IMR-90 (cell line): ENCODE data around the gene H1-8. TPM values are rescaled to one million over a fixed set of nuclear protein-coding genes. Genes with fewer than 3 reads are reported as not detected.

Source experiments
- ATAC-seq: fragments of 200-7000 bp; cut with Tn5 transposase; 2 replicates; pipeline ENCODE4 v1.9.1; 2020; ENCODE audit warnings: low read depth, mild to moderate bottlenecking, moderate library complexity
- BruUV-seq: library from RNA; stranded (reverse); fragments of 400-500 nt; replicated peaks from 2 replicates; lab custom pipeline; 2021; lab: Mats Ljungman, UMichigan
- CTCF ChIA-PET: fragments of 300-600 bp; formaldehyde crosslinking; extraction: SDS; loops from one replicate; lab custom pipeline; 2021; ENCODE audit warnings: antibody characterized with exemption; lab: Yijun Ruan, JAX
- POLR2A ChIA-PET: fragments of 300-600 bp; sonication (Branson Sonifier 250); formaldehyde crosslinking; loops from one replicate; lab custom pipeline; 2022; ENCODE audit warnings: antibody characterized with exemption; ENCODE audit not compliant: unreplicated experiment; lab: Charles Lee
- DNase-seq: peaks from one replicate; pipeline ENCODE4 v3.0.0; 2013
- H2AFZ ChIP-seq: replicated peaks from 2 replicates; pipeline ENCODE3; 2013; ENCODE audit warnings: low read length, mild to moderate bottlenecking; ENCODE audit not compliant: poor library complexity
- H2AK5ac ChIP-seq: 2 replicates; pipeline ENCODE4 v1.6.1; 2013; ENCODE audit warnings: low read depth, low read length, inconsistent platforms
- H2AK9ac ChIP-seq: replicated peaks from 2 replicates; pipeline ENCODE3; 2013; ENCODE audit warnings: mild to moderate bottlenecking, low read depth, low read length, moderate library complexity; ENCODE audit not compliant: poor library complexity
- H2BK120ac ChIP-seq: 2 replicates; pipeline ENCODE4 v1.6.1; 2013; ENCODE audit warnings: low read depth, low read length, inconsistent platforms
- H2BK15ac ChIP-seq: 3 replicates; pipeline ENCODE4 v1.6.1; 2013; ENCODE audit warnings: low read depth, low read length, inconsistent platforms
- H2BK20ac ChIP-seq: 2 replicates; pipeline ENCODE4 v1.6.1; 2013; ENCODE audit warnings: low read depth, mild to moderate bottlenecking, inconsistent platforms, low read length, moderate library complexity
- H2BK5ac ChIP-seq: 2 replicates; pipeline ENCODE4 v1.6.1; 2013; ENCODE audit warnings: mild to moderate bottlenecking, low read depth, low read length, inconsistent platforms; ENCODE audit not compliant: poor library complexity, severe bottlenecking
- H3K14ac ChIP-seq: replicated peaks from 2 replicates; pipeline ENCODE4 v1.6.1; 2013; ENCODE audit warnings: low read depth, low read length, inconsistent platforms
- H3K18ac ChIP-seq: 2 replicates; pipeline ENCODE4 v1.6.1; 2013; ENCODE audit warnings: low read depth, low read length, control low read depth
- H3K23ac ChIP-seq: 2 replicates; pipeline ENCODE4 v1.6.1; 2013; ENCODE audit warnings: low read depth, low read length, inconsistent platforms
- H3K27ac ChIP-seq: 2 replicates; pipeline ENCODE4 v1.5.1; 2013; ENCODE audit warnings: mild to moderate bottlenecking, control low read depth, low read length; ENCODE audit not compliant: insufficient read depth
- H3K27me3 ChIP-seq: 2 replicates; pipeline ENCODE4 v1.6.1; 2013; ENCODE audit warnings: low read length; ENCODE audit not compliant: control insufficient read depth, insufficient read depth
- H3K36me3 ChIP-seq: 2 replicates; pipeline ENCODE4 v1.6.1; 2013; ENCODE audit warnings: low read length, mixed read lengths; ENCODE audit not compliant: control insufficient read depth, insufficient read depth
- H3K4ac ChIP-seq: 2 replicates; pipeline ENCODE4 v1.6.1; 2013; ENCODE audit warnings: low read depth, low read length, inconsistent platforms
- H3K4me1 ChIP-seq: 2 replicates; pipeline ENCODE4 v1.6.1; 2013; ENCODE audit warnings: low read length, mixed read lengths; ENCODE audit not compliant: control insufficient read depth, insufficient read depth
- H3K4me2 ChIP-seq: 2 replicates; pipeline ENCODE4 v1.6.1; 2013; ENCODE audit warnings: low read depth, mild to moderate bottlenecking, control low read depth, low read length, moderate library complexity
- H3K4me3 ChIP-seq: 2 replicates; pipeline ENCODE4 v1.5.1; 2013; ENCODE audit warnings: low read depth, mild to moderate bottlenecking, control low read depth, low read length, moderate library complexity; ENCODE audit not compliant: insufficient read depth
- H3K56ac ChIP-seq: 2 replicates; pipeline ENCODE4 v1.6.1; 2013; ENCODE audit warnings: low read length, inconsistent platforms; ENCODE audit not compliant: insufficient read depth; ENCODE audit errors: extremely low read depth
- H3K79me1 ChIP-seq, 2 experiments: 2 replicates each; pipeline ENCODE4 v1.6.1; 2013; ENCODE audit warnings: low read length in 2 of 2, inconsistent platforms in 1 of 2, low read depth in 1 of 2
- H3K9ac ChIP-seq: 2 replicates; pipeline ENCODE4 v1.6.1; 2013; ENCODE audit warnings: low read depth, low read length, control low read depth
- H3K9me1 ChIP-seq: 2 replicates; pipeline ENCODE4 v1.6.1; 2013; ENCODE audit warnings: low read length, inconsistent platforms; ENCODE audit not compliant: insufficient read depth
- H3K9me3 ChIP-seq: 2 replicates; pipeline ENCODE4 v1.6.1; 2013; ENCODE audit warnings: low read length; ENCODE audit not compliant: control insufficient read depth, insufficient read depth
- H4K20me1 ChIP-seq: 2 replicates; pipeline ENCODE4 v1.6.1; 2013; ENCODE audit warnings: low read length, inconsistent platforms; ENCODE audit not compliant: insufficient read depth
- H4K5ac ChIP-seq: 2 replicates; pipeline ENCODE4 v1.6.1; 2013; ENCODE audit warnings: mild to moderate bottlenecking, low read depth, low read length, control low read depth
- H4K8ac ChIP-seq, 2 experiments: 2 replicates each; pipeline ENCODE4 v1.6.1; 2013; ENCODE audit warnings: low read depth in 2 of 2, low read length in 2 of 2, control low read depth in 1 of 2, inconsistent platforms in 1 of 2
- H4K91ac ChIP-seq: 2 replicates; pipeline ENCODE4 v1.6.1; 2013; ENCODE audit warnings: low read depth, low read length, inconsistent platforms; ENCODE audit not compliant: insufficient read depth
- BHLHE40 ChIP-seq: fragments of 150-350 bp; IDR thresholded peaks from 2 replicates; pipeline ENCODE4 v1.6.1; 2016; ENCODE audit warnings: mild to moderate bottlenecking, low read depth, low read length
- CHD1 ChIP-seq: IDR thresholded peaks from 2 replicates; pipeline ENCODE4 v1.6.1; 2012; ENCODE audit warnings: low read depth, low read length, improper control_type of control experiment
- FOS ChIP-seq: fragments of 150-350 bp; IDR thresholded peaks from 2 replicates; pipeline ENCODE4 v1.6.1; 2016; ENCODE audit warnings: low read depth, low read length
- MAFK ChIP-seq: IDR thresholded peaks from 2 replicates; pipeline ENCODE4 v1.6.1; 2012; ENCODE audit warnings: low read depth, low read length, improper control_type of control experiment
- MXI1 ChIP-seq: IDR thresholded peaks from 2 replicates; pipeline ENCODE4 v1.6.1; 2012; ENCODE audit warnings: low read depth, mild to moderate bottlenecking, low read length, moderate library complexity, borderline replicate concordance
- NFE2L2 ChIP-seq: fragments of 150-350 bp; IDR thresholded peaks from 2 replicates; pipeline ENCODE4 v1.6.1; 2016; ENCODE audit warnings: low read depth, mild to moderate bottlenecking, low read length
- RFX5 ChIP-seq: IDR thresholded peaks from 2 replicates; pipeline ENCODE4 v1.8.0; 2012; ENCODE audit warnings: low read depth, mild to moderate bottlenecking, low read length, moderate library complexity
- SMC3 ChIP-seq: fragments of 150-350 bp; IDR thresholded peaks from 2 replicates; pipeline ENCODE4 v1.6.1; 2016; ENCODE audit warnings: low read depth, mild to moderate bottlenecking, antibody characterized with exemption, low read length, moderate library complexity
- whole genome bisulfite sequencing, 2 experiments: methylation state at CpG; one replicate each; pipeline versions ENCODE4 v1.1.5 to v1.1.7; 2013; ENCODE audit warnings: missing lambda C conversion rate in 2 of 2; ENCODE audit not compliant: insufficient read length in 1 of 2; ENCODE audit errors: extremely low coverage in 2 of 2; 5-methylcytosine and 5-hydroxymethylcytosine counted together
- dilution Hi-C: fragments of 300-500 bp; cut with HindIII; formaldehyde crosslinking; loops from one replicate; pipeline ENCODE4 v1.14.3; 2018; ENCODE audit warnings: low sequenced_read_pairs; ENCODE audit not compliant: unreplicated experiment
- in situ Hi-C: fragments of 300-500 bp; cut with MboI; formaldehyde crosslinking; loops from 3 replicates; pipeline ENCODE4 v1.14.3; 2019; ENCODE audit warnings: low sequenced_read_pairs, inconsistent platforms, mixed read lengths
- intact Hi-C: fragments of 100-400 bp; cut with micrococcal nuclease; formaldehyde crosslinking; loops from 2 replicates; pipeline ENCODE4 v1.10.0; 2022
- polyA plus RNA-seq, 3 experiments: library from polyadenylated mRNA; depleted of rRNA; stranded (reverse); fragments of >200 nt; gene quantifications; 2 replicates each; pipeline ENCODE4 v1.2.3, GENCODE V29; 2012; ENCODE audit warnings: low replicate concordance in 1 of 3
- total RNA-seq: library from RNA; depleted of rRNA; stranded (reverse); fragments of >200 nt; gene quantifications from 2 replicates; pipeline ENCODE4 v1.2.3, GENCODE V29; 2012
- TF ChIP-seq, protein P1 (sequence below): fragments of 150-350 bp; IDR thresholded peaks from 2 replicates; pipeline ENCODE4 v1.6.1; 2016; ENCODE audit warnings: low read depth, mild to moderate bottlenecking, low read length, moderate library complexity, borderline replicate concordance
- TF ChIP-seq, protein P2 (sequence below): conservative IDR thresholded peaks from 2 replicates; pipeline ENCODE4 v1.5.1; 2012; ENCODE audit warnings: mild to moderate bottlenecking, low read depth, low read length, improper control_type of control experiment
- TF ChIP-seq, protein P3 (sequence below): fragments of 150-350 bp; IDR thresholded peaks from 2 replicates; pipeline ENCODE4 v1.6.1; 2017; ENCODE audit warnings: mild to moderate bottlenecking, antibody characterized with exemption, low read length, low read depth

H1-8 gene
- total and polyA plus RNA-seq, 2 of the 4 experiments (the other 2 are of a cell fraction), result not detected

GRCh38 chr3:129506231-129506742, 36.7 kb upstream of the H1-8 start:
- H4K20me1 ChIP-seq, result no peaks in the 10 kb centered on the region
- H2BK20ac ChIP-seq, result no peak overlapping the region
- H3K27ac ChIP-seq, result no peak overlapping the region
- ChIA-PET POLR2A (no interaction called here), CTCF (no interaction called here)
- no peak overlapping the region for H3K56ac ChIP-seq
- no peak overlapping the region for H2BK5ac ChIP-seq
- H4K8ac ChIP-seq, result no peak overlapping the region
- peaks cover 4% of the 10 kb centered on the region for H3K36me3 ChIP-seq
- H2AK5ac ChIP-seq, result no peak overlapping the region
- H3K9me3 ChIP-seq, result no peaks in the 10 kb centered on the region
- no peak overlapping the region for H4K5ac ChIP-seq
- H3K9me1 ChIP-seq, result peaks cover 8% of the 10 kb centered on the region; the same call in 1 of the 2 replicates
- BruUV-seq, result no TSS peak
- H3K14ac ChIP-seq, result no peak overlapping the region
- ATAC-seq, result no peak
- H3K4me2 ChIP-seq, result no peak overlapping the region
- H3K4me1 ChIP-seq, result no peaks in the 10 kb centered on the region
- 92% methylated on average over 5 of the region's 9 CpGs; no CpG with 5 or more reads in 1 of the 2 experiments for WGBS, 2 experiments
- H3K23ac ChIP-seq, result no peak overlapping the region
- H3K27me3 ChIP-seq, result no peaks in the 10 kb centered on the region
- H3K4ac ChIP-seq, result no peak overlapping the region
- TF ChIP-seq MXI1 (no peak), FOS (no peak), RFX5 (no peak), SMC3 (no peak), BHLHE40 (no peak), NFE2L2 (no peak), MAFK (no peak), CHD1 (no peak)
- TF ChIP-seq, protein P1, sequence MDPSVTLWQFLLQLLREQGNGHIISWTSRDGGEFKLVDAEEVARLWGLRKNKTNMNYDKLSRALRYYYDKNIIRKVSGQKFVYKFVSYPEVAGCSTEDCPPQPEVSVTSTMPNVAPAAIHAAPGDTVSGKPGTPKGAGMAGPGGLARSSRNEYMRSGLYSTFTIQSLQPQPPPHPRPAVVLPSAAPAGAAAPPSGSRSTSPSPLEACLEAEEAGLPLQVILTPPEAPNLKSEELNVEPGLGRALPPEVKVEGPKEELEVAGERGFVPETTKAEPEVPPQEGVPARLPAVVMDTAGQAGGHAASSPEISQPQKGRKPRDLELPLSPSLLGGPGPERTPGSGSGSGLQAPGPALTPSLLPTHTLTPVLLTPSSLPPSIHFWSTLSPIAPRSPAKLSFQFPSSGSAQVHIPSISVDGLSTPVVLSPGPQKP, result no peak
- TF ChIP-seq, protein P2, sequence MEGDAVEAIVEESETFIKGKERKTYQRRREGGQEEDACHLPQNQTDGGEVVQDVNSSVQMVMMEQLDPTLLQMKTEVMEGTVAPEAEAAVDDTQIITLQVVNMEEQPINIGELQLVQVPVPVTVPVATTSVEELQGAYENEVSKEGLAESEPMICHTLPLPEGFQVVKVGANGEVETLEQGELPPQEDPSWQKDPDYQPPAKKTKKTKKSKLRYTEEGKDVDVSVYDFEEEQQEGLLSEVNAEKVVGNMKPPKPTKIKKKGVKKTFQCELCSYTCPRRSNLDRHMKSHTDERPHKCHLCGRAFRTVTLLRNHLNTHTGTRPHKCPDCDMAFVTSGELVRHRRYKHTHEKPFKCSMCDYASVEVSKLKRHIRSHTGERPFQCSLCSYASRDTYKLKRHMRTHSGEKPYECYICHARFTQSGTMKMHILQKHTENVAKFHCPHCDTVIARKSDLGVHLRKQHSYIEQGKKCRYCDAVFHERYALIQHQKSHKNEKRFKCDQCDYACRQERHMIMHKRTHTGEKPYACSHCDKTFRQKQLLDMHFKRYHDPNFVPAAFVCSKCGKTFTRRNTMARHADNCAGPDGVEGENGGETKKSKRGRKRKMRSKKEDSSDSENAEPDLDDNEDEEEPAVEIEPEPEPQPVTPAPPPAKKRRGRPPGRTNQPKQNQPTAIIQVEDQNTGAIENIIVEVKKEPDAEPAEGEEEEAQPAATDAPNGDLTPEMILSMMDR, result no peak
- TF ChIP-seq, protein P3, sequence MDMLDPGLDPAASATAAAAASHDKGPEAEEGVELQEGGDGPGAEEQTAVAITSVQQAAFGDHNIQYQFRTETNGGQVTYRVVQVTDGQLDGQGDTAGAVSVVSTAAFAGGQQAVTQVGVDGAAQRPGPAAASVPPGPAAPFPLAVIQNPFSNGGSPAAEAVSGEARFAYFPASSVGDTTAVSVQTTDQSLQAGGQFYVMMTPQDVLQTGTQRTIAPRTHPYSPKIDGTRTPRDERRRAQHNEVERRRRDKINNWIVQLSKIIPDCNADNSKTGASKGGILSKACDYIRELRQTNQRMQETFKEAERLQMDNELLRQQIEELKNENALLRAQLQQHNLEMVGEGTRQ, result no peak
- no peak overlapping the region for H3K9ac ChIP-seq
- H3K79me1 ChIP-seq, result no peaks in the 10 kb centered on the region
- intact Hi-C loops (no loop called here), in situ Hi-C loops (no loop called here), dilution Hi-C loops (no loop called here)
- H2BK120ac ChIP-seq, result no peak overlapping the region
- no peak overlapping the region for H3K4me3 ChIP-seq
- H3K18ac ChIP-seq, result no peak overlapping the region
- no peak overlapping the region for H2AFZ ChIP-seq
- H2BK15ac ChIP-seq, result no peak overlapping the region
- DNase-seq, result no peak
- H4K91ac ChIP-seq, result no peak overlapping the region
- H2AK9ac ChIP-seq, result no peak overlapping the region
